Stimulated activated CD4-positive, alpha-beta T cell treated with anti-CD3 and anti-CD28 coated beads, Interleukin-12 subunit alpha, Interleukin-12 subunit beta, amount 100 ng/mL, for 48 hours (primary cell): ENCODE data around the gene KRTAP5-1.
"Not testable (repeated sequence)": the region's sequence is repeated elsewhere in the genome, so short reads cannot be mapped to it uniquely, and the experiment has no call there.

ENCODE experiments used
- DNase-seq, 3 donors: peaks; one replicate each; pipeline ENCODE4 v3.0.0-alpha.2; 2020; ENCODE audit warnings: low read depth in 2 of 3, low spot score in 1 of 3

Gene KRTAP5-1

GRCh38 chr11:1603629-1604028 lies 18.5 kb upstream of the KRTAP5-1 start:
- DNase-seq: no peak

DNA sequence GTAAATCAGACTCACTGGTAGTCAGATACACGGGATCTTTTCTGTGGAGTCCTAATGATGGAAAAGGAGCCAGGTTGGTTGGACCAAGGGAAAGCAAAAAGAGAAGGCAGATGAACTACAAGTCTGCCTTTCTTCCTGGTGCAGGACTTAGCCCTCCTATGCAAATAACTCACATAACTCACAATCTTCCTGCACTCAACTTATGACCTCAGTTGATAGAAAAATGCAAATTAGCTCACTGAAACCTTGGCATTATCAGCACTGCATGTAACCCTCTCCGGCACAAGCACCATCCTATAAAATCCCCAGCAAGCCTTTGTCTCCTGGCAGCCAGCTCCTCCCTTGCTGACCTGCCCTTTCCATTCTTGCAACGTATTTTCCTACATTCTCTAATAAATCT lies 16.6 kb upstream of the KRTAP5-1 start:
- not testable (repeated sequence) for DNase-seq

- no peak for DNase-seq
These were observed 15.5 kb upstream of the KRTAP5-1 start for GRCh38 chr11:1600626-1601025.

DNA sequence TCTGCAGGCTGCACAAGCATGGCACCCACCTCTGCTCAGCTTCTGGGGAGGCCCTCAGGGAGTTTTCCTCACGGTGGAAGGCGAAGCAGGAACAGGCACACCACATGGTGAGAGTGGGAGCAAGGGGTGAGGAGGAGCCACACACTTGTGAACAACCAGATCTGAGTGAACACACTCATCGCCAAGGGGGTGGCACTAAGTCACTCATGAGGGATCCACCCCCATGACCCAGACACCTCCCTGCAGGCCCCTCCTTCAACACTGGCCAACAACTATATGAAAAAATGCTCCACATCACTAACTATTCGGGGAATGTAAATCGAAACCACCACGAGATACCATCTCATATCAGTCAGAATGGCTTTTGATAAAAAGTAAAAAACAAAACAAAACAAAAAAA lies 13.7 kb upstream of the KRTAP5-1 start:
- DNase-seq: no peak

DNA sequence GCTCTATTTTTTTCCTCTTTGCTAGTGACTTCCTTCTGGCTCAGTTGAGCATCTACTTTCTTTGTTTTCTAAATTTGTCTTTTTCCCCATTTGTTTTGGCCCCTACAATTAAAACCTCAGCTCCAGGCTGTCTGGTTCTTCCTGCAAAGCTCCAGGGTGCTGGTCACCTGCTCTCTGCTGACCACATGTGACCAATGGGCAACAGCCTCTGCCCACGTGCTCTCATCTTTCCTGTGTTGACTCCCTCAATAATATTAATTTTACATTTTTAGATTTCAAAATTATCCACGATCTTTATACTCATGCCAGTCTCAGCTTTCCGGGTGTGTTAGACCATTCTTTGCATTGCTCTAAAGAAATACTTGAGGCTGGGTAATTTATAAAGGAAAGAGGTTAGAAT lies 13.3 kb upstream of the KRTAP5-1 start:
- DNase-seq: not testable (repeated sequence)

DNA sequence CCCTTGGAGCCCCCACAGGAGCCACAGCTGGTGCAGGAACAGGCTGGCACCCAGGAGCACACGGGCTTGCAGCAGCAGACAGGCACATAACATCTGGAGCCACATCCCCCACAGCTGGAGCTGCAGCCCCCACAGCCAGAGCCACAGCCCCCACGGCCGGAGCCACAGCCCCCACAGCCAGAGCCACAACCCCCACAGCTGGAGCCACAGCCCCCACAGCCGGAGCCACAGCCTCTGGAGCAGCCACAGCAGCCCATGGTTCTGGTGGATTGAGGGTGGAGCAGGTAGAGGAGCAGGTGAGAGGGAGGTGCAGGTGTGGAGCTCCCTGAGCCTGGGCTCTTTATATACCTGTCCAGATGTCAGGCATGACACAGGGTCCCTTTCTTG lies 12.9 kb upstream of the KRTAP5-1 start, which contains the start of gene KRTAP5-2:
Gene KRTAP5-2, minus strand, starts transcription at position 301 of the 387 bp plus-strand sequence. Its CDS starts 44 bp downstream, at position 257.
- no peak for DNase-seq

DNA sequence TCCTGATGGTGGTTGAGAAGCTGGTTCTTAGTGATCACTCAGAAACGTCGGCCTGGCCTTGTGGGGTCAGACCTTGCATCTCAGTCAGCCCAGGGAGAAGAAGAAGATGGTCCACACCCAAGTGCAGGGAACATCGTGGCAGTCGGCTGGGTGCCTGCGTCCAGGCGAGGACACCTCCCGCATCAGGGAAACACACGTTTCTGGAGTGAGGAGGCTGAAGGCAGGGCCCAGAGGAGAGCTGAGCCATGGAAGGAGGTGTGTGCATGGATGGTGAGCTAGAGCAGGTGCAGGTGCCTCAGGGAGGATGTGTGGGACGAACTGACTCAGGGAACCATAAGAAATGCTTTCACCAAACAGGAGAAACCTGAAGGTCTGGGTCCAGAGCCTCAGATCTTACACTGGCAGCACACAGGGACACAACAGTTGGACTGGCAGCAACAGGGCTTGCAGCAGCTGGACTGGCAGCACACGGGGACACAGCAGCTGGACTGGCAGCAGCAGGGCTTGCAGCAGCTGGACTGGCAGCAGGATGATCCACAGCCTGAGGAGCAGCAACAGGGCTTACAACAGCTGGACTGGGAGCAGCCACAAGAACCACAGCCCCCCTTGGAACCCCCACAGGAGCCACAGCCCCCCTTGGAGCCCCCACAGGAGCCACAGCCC lies 12.4 kb upstream of the KRTAP5-1 start:
- DNase-seq: no peak

DNA sequence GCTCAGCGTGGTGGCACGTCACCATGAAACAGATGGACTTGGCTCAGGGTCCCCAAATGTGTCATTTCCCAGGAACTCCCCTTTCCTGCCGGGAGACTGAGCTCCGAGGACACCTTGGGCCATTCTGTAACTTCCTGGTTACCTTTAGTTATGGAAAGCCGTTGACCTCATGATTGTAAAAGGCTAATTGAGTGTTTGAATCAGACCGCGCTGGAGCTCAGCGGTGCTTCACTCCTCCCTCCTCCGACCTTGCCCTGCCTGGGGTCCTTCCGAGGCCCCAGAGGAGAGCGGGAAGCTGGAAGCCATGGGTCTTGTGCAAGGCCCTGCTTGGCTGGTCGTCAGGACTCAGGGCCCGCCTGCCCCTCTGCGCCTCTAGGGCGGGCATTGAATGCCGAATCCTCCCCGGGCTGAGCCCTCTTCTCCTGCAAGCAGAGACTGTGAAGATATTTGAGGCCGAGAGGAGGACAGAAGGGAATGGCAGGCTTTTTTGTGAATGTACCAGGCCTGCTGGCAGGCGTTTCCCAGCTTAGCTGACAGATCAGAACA lies 11.6 kb upstream of the KRTAP5-1 start:
- not testable (repeated sequence) for DNase-seq

- not testable (repeated sequence) for DNase-seq
These were observed 11.0 kb upstream of the KRTAP5-1 start for GRCh38 chr11:1595994-1596575.

DNA sequence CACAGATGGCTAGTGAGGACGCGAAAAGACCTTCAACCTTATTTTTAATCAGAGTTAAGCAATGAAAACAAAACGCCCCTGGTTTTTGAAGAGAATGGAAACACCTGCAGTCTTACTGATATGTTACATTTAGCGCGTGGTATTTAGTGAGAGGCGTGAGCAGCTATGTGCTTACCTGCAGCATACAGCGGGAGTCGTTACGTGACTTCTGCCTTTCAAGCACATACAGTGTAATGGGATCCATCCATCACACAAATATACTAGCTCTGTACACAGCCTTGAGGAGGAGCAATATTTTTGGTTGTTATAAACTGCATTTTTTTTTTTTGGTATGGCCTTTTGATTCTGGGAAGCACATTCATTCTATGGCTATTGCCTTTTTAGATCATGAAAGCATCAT lies 7.5 kb upstream of the KRTAP5-1 start:
- no peak for DNase-seq

GRCh38 chr11:1589996-1590395 lies 4.9 kb upstream of the KRTAP5-1 start:
- DNase-seq: no peak

- not testable (repeated sequence) for DNase-seq
These were observed 4.3 kb upstream of the KRTAP5-1 start for GRCh38 chr11:1589191-1589963.

DNA sequence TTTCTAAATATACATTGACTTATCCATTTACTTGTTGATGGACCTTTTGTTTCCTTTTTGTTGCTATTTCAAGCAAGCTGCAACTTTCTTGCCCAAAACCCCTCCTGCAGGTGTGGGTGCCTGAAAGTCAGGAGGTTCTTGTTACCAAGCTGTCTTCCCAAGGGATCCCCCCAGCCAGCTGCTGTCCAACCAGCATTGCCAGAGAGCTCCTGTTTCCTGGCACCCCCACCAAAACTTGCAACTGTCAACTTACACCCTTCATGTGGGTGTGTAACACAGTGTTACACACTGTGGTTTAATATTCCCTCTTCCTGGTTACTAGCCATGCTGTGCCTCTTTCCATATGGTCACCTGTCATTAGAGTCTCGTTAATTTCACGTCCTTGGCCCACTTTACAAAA lies 1.6 kb upstream of the KRTAP5-1 start:
- DNase-seq: no peak

DNA sequence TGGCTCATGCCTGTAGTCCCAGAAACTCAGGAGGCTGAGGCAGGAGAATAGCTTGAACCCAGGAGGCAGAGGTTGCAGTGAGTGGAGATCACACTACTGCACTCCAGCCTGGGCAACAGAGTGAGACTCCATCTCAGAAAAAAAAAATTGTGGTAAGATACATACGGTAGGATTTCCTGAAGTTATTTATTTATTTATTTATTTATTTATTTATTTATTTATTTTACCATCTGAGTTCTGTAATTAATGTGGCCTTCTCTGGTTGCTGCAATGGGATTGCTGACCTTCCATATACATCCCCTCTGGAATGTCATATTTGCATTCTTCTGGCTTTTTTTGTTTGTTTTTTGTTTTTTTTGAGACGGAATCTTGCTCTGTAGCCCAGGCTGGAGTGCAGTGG lies 2.2 kb downstream of the KRTAP5-1 start:
- not testable (repeated sequence) for DNase-seq

DNA sequence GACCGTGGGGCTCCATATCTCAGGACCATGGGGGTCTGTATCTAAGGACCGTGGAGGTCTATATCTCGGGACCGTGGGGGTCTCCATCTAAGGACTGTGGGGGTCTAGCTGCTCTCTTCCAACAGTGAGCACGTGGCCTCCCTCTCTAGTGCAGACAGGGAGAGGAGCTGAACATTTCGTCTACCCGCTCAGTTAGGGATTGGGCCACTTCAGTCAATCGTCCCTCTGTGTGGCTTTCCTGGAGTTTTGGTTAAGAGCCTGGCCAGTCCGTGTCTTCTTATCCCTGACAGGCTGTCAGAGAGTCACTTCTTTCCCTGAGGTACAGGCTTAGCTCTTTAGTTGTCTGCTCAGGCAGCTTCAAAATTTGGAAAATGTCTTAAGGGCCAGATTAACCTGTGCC lies 3.1 kb downstream of the KRTAP5-1 start:
- DNase-seq: no peak

GRCh38 chr11:1576825-1577224 lies 8.3 kb downstream of the KRTAP5-1 start:
- DNase-seq: no peak

GRCh38 chr11:1575756-1576155 lies 9.3 kb downstream of the KRTAP5-1 start:
- not testable (repeated sequence) for DNase-seq

DNA sequence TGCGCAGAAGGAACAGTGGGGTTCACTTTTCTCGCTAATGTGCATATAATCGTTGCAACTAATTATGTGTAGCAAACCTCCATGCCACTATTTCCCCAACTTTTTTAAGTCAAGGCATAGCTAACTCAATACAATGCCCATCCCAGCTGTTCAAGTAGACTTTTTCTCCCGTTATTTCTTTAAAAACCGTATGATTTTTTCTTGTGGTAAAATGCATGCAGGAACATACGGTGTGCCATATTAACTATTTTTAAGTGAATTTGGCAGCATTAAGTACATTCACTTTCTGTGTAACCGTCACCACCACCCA lies 10.2 kb downstream of the KRTAP5-1 start:
- DNase-seq: no peak

GRCh38 chr11:1574238-1574932 lies 10.7 kb downstream of the KRTAP5-1 start:
- DNase-seq: peak; percentile 19 to 41 (median 38)

DNA sequence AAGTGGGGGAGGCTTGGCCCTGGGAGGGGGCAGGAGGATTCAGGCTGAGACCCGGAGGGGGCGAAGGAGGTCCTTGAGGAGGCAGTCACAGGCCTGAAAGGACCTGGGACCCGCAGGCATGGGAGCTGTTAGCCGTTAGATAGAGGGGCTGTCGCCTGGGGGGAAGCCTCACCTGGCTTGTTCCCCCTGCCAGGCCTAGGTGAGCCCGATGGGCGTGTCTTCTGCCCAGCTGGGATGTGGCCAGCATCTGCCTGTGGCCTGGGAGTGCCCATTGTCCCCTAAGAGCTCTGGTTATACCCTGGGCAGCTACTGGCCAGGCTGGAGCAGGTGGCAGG lies 11.2 kb downstream of the KRTAP5-1 start:
- DNase-seq: no peak

DNA sequence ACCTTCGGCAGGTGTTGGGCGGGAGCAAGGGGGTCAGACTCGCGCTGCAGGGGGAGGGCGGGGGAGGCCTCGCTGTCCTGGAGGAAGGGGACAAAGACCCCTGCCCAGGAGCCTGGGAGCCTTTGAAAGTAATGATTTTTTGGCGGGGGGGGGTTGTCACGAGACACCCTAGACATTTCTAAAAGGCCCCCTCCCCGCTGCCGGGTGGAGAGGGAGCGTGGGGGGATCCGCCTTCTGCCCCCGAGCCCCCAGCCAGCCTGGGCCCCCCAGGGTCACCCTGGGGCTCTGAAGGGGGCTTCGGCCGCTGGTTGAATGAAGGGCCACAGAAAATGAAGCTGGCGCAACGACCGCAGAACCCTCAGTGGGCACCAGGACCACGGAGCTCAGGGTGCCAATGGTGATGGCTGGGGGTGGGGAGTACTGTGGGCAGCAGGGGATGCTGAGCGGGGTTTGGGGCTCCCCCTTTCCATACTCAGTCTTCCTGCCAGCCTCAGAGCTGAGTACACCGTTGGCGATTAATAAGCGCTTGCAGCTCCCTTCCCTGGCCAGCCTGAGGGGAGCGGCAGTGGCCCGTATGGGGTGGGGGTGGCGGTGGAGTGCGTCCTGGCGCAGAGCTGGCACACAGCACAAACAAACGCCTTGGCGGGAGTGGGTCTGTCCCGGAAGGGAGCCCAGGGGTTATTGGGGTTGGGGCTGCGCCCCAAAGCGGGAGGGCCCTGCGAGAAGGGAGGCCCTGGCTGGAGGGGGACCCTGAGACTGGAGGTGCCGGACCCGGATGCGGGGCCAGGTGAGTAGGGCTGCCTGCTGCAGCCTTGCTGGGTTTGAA lies 11.8 kb downstream of the KRTAP5-1 start:
- DNase-seq: no peak
